ENCODE data around the gene SENP7.
"Not testable (repeated sequence)": the region's sequence is repeated elsewhere in the genome, so short reads cannot be mapped to it uniquely, and the experiment has no call there.

Gene SENP7

GRCh38 chr3:101464235-101464634, 48.8 kb downstream of the SENP7 start:
- intact Hi-C loops (cut with DNase I), result no loop called here

DNA sequence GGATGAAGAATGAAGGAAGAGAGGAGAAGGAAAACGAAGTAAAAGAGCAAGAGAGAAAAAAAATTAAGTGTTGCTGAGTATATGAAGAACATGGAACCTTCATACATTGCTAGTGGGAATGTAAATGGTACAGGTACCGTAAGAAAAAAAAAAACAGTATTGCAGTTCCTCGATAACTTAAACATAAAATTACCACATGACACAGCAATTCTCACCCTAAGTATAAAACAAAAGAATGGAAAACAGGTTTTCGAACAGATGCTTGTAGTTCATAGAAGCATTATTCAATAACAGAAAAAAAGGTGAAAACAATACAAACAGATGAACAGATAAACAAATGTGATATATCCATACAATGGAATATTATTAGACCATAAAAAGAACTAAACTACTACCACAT, 51.6 kb downstream of the SENP7 start:
- intact Hi-C loops (cut with DNase I), result no loop called here
- no peak for DNase-seq

More at GRCh38 chr3:101464235-101464634, 48.8 kb downstream of the SENP7 start:
- DNase-seq, result no peak

- intact Hi-C loops (cut with DNase I), result no loop called here
- no peak for DNase-seq
These were observed 54.6 kb downstream of the SENP7 start for GRCh38 chr3:101458387-101458786.

DNA sequence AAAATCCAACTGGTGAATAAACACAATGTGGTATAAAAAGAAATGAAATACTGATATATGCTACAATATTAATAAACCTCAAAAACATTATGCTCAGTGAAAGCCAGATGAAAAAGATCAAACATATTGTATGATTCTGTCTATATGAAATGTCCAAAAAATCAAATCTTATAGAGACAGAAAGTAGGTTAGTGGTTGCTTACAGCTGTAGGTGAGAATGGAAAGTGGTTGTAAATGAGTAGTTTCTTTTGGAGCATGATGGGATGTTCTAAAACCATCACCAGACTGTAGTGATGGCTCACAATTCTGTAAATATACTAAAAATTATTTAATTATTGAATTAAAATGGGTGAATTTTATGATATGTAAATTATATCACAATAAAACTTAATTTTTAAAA, 58.4 kb downstream of the SENP7 start:
- DNase-seq, result no peak
- intact Hi-C loops (cut with DNase I), result no loop called here

DNA sequence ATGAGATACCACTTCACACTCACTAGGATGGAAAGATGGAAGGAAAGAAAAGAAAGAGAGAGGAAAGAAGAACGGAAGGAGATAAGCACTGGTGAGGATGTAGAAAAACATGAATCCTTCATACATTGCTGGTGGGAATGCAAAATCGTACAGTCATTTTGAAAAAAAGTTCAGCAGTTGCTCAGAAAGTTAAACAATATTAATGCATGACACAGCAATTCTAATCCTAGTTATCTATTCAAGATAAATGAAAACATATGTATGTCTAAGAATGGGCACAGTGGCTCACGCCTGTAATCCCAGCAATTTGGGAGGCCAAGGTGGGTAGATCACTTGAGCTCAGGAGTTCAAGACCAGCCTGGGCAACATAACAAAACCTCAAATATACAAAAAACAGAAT, 59.1 kb downstream of the SENP7 start:
- no peak for DNase-seq
- intact Hi-C loops (cut with DNase I), result no loop called here

GRCh38 chr3:101438641-101439040, 74.4 kb downstream of the SENP7 start:
- intact Hi-C loops (cut with DNase I), result not testable (repeated sequence)

DNA sequence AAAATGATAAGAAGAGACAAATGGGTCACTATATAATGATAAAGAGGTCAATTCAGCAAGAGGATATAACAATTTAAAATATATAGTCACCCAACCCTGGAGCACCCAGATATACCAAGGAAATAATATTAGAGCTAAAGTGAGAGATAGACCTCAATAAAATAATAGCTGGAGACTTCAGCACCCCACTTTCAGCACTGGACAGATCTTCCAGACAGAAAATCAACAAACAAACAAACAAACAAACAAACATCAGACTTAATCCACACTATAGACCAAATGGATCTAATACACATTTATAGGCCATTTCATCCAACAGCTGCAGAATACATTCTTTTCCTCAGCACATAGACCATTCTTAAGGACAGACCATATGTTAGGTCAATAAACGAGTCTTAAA, 79.4 kb downstream of the SENP7 start:
- DNase-seq, result no peak
- intact Hi-C loops (cut with DNase I), result no loop called here

More at GRCh38 chr3:101438641-101439040, 74.4 kb downstream of the SENP7 start:
- DNase-seq, result not testable (repeated sequence)

GRCh38 chr3:101423984-101424888, 88.8 kb downstream of the SENP7 start:
- no peak for DNase-seq
- intact Hi-C loops (cut with DNase I), result no loop called here

DNA sequence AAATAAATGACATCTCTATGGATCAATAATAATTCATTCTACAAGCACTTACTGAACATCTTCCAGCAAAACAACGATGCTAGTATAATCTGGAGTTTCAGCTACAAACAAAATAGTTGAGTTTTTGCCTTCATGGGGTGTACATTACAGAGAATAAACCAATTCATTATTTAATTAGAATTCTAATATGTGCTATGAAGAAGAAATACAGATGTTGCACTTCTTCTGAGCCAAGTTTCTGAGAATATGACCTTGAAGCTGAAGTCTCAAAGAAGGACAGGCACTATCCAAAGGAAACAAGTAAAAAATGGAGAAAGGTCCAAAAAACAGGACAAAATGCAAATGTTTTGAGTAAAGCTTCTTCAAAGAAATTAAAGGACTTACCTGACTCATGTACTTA, 94.2 kb downstream of the SENP7 start:
- intact Hi-C loops (cut with DNase I), result no loop called here
- no peak for DNase-seq

DNA sequence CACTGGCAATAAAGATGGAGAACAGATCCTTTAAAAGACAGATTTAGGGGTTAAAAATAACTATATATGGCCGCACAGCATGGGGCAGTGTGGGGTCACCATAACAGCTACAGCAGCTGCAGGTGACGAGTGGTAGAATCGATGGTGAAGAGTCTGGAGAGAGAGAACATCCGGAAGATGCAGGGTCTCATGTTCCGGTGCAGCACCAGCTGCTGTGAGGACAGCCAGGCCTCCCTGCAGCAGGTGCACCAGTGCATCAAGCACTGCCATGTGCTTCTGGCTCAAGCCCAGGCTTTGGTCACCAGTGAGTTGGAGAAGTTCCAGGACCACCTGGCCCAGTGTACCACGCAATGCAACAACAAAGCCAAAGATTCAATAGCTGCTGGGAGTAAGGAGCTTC, 98.9 kb downstream of the SENP7 start:
- intact Hi-C loops (cut with DNase I), result no loop called here
- no peak for DNase-seq

DNA sequence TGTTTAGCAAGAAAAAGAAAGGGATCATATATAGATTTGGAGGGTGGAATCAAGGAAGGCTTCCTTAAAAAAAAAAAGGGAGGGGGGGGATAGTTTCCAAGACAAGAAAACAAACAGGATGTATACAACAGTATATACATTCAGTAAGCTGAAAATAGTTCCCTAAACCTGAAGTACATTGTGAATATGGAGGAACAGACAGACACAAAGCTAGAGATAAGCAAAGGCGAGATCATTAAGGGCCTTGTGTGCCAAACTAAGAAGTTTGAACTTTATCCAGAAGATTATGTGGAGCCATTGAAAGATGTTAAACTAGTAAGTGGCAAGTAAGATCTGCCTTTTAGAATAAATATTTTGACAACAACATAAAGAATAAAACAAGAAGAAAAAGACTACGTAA, 99.4 kb downstream of the SENP7 start:
- intact Hi-C loops (cut with DNase I), result no loop called here
- no peak for DNase-seq

GRCh38 chr3:101391413-101391950, 121.5 kb downstream of the SENP7 start:
- intact Hi-C loops (cut with DNase I), result no loop called here
- no peak for DNase-seq

- intact Hi-C loops (cut with DNase I), result no loop called here
- DNase-seq, result no peak
These were observed 124.3 kb downstream of the SENP7 start for GRCh38 chr3:101388706-101389105.

- intact Hi-C loops (cut with DNase I), result no loop called here
- no peak for DNase-seq
These were observed 125.7 kb downstream of the SENP7 start for GRCh38 chr3:101387351-101387750.

GRCh38 chr3:101384426-101384825, 128.6 kb downstream of the SENP7 start:
- no peak for DNase-seq
- intact Hi-C loops (cut with DNase I), result no loop called here

GRCh38 chr3:101383656-101384055, 129.4 kb downstream of the SENP7 start:
- no peak for DNase-seq
- intact Hi-C loops (cut with DNase I), result no loop called here

- DNase-seq, result peak in 2 of 42 donors; percentile 2
- intact Hi-C loops (cut with DNase I), result no loop called here
These were observed 129.8 kb downstream of the SENP7 start for GRCh38 chr3:101383156-101383575.

DNA sequence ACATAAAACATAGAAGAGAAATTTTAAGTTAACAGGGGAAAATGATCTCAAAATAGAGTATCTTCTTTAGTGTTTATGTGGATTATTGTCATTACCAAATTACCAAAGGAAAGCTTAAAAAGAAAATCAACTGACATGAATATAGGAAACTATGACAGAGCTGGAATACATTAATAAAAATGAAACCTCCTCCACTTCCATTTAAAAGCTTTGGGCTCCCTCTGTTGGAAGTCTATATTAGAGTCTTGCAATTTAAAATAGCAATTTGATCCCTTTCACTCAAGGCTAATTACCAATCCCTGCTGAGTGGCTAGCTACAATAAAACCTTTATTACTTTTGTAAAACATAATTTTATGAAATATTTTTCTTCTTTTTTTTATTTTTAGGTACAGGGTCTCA, 131.2 kb downstream of the SENP7 start:
- DNase-seq, result no peak
- intact Hi-C loops (cut with DNase I), result no loop called here

GRCh38 chr3:101379658-101380376, 133.2 kb downstream of the SENP7 start:
- DNase-seq, result no peak
- intact Hi-C loops (cut with DNase I), result no loop called here

DNA sequence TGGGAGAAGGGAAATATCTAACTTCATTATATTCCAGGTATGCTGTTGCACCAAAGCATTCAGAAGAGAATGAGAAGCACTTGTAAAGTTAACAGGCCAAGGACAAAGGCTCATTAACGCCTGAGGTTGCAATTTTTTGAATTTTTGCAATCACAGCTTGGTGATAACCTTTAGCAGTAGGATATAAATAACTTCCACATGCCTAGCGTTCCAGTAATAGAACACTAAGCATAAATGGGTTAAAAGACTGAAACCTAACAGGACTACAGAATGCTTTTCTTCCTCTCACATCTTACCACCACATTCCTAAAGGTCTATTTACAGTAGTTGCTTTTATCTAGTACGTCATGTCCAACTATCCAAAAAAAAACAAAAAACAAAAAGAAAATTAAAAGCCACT, 135.2 kb downstream of the SENP7 start:
- DNase-seq, result no peak
- intact Hi-C loops (cut with DNase I), result no loop called here
